Measurements from ENCODE around the gene OR7A10.

GRCh38 chr19:14890643-14891379 lies 42.1 kb upstream of the OR7A10 start:
- TF ChIP-seq KAT7 (CRISPR knock-in tag; IDR thresholded peaks at IDR 0.05; ENCODE audit: borderline replicate concordance) (no peak), CTCF (IDR thresholded peaks at IDR 0.05) (no peak), E2F1 (CRISPR knock-in tag; IDR thresholded peaks at IDR 0.05) (no peak)
